Measurements from ENCODE around the gene ANXA10.
"Not testable (repeated sequence)": the region's sequence is repeated elsewhere in the genome, so short reads cannot be mapped to it uniquely, and the experiment has no call there.

ANXA10 gene

GRCh38 chr4:168119100-168119499 is 26.8 kb downstream of the ANXA10 start:
- no peak for DNase-seq

- DNase-seq = no peak
Measured at GRCh38 chr4:168119890-168120289, 27.6 kb downstream of the ANXA10 start.

DNA sequence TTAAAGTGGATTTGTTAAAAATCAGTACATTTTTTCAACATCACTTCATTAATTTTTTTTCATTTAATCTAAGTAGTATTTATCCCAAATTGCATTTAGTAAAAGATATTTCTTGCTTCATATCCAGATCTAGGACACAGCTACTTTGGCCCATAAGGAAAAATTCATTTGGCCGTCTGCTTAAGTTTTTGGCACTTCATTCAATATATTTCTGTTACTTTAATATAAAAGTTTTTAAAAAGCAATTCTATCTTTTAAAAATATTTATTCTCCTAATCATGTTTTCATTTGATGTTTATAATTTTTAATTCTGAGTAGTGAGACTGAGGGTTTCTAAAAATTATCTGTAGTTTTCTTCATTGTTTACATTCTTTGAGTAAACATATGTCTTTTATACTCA is 28.5 kb downstream of the ANXA10 start:
- DNase-seq = no peak

- no peak for DNase-seq
Measured at GRCh38 chr4:168124008-168124641, 31.8 kb downstream of the ANXA10 start.

DNA sequence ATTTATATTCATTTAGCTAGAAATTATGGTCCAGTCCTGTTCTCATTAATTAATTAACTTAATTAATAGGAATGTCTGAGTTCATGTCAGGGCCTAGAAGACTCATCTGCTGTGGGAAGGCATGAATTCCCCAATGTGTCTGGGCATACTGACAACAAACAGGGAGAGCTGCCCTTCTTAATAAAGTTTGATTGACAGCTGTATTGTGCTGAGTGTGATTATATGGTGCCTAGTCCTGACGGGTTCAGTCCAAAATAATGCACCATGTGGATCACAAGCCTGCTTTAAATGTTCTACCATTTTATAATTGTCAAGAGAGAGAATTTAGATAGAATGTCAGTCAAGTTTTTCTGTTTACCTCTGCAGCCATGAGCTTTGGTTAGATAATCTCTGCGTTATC is 34.6 kb downstream of the ANXA10 start:
- no peak for DNase-seq

DNA sequence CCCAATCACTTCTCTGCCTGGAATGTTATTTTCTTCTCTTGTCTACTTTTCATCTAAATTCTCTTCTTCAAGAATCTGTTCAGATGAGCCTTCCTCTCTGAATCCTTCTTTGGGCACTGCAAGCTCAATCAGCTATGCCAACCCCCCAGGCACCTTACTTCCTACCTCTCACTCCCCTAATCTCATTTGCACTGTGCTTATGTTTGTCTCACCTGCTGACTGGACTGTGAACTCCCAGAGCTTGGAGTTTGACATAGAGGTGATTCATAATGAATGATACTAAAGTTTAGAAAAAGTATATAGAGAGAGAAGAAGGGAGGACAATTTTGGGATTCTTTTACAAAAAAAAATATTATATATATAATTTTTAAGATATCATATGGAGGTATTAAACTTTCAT is 36.3 kb downstream of the ANXA10 start:
- DNase-seq = no peak

- no peak for DNase-seq
Measured at GRCh38 chr4:168129046-168129772, 36.9 kb downstream of the ANXA10 start.

DNA sequence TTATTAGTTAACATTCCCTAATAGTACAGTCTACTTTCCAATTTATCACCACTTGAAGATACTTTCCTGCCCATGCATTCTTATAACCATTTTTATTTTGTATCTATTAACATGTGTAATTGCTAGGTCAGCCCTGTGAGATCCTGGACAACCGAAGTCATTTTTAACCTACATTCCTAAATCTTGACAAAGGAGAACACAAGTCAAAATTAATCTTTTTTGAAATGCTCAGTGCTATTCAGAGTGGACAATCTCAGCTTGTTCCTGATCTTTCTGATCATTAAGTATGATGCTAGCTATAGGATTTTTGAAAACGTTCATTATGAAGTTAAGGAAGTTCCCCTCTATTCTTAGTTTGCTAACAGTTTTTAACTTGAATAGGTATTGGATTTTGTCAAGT is 37.5 kb downstream of the ANXA10 start:
- no peak for DNase-seq

GRCh38 chr4:168131196-168131595 is 38.9 kb downstream of the ANXA10 start:
- no peak for DNase-seq

DNA sequence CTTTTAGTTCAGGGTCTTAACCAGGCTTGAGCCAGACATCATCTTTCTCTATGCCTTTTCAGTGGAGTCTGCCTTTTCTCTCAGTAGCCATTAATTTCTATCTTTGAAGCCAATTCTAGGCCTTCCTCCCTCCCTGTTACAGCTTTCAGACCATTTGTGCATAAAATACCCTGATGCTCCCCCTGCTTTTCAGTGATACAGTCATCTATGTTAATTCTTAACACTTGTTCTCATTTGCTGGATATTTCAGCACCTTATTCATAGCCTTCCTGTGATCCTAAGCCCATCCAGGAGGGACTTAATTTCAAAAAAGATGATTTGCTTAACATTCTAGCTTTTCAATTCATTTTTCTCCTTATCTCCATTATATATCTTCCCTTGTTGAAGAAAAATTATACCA is 42.3 kb downstream of the ANXA10 start:
- no peak for DNase-seq

DNA sequence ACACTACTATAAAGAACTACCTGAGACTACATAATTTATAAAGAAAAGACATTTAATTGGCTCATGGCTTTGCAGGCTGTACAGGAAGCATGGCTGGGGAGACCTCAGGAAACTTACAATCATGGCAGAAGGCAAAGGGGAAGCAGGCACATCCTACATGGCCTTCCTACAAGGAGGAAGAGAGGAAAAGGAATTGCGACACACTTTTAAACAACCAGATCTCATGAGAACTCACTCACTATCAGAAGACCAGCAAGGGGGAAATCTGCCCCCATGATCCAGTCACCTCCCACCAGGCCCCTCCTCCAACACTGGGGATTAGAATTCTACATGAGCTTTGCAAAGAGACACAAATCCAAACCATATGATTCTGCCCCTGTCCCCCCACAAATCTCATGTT is 43.5 kb downstream of the ANXA10 start:
- not testable (repeated sequence) for DNase-seq

GRCh38 chr4:168137695-168138094 is 45.4 kb downstream of the ANXA10 start:
- not testable (repeated sequence) for DNase-seq

DNA sequence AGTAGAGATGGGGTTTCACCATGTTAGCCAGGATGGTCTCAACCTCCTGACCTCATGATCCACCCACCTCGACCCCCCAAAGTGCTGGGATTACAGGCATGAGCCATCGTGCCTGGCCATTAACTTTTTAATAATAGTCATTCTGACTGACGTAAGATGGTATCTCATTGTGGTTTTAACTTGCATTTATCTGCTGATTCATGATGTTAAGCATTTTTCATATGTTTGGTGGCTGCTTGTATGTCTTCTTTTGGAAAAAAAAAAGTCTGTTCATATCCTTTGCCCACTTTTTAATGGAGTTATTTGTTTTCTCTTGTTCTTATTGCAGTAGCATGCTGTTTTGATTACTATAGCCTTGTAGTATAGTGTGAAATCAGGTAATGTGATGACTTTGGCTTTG is 45.8 kb downstream of the ANXA10 start:
- DNase-seq = no peak

DNA sequence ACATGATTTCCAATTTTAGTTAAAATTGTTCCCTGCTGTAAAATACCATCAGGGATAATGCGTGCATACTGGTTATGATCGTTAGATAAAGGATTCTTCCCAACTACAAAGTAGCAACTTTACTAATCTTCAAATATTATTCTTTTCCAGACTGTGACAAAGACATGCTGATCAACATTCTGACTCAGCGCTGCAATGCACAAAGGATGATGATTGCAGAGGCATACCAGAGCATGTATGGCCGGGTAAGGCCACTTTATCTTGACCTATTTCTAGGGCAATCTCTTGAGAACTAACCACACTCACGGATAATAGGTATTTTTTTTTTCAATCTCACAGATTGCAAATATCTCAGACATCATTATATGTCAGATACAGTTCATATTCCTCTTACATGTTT is 47.0 kb downstream of the ANXA10 start:
- no peak for DNase-seq

DNA sequence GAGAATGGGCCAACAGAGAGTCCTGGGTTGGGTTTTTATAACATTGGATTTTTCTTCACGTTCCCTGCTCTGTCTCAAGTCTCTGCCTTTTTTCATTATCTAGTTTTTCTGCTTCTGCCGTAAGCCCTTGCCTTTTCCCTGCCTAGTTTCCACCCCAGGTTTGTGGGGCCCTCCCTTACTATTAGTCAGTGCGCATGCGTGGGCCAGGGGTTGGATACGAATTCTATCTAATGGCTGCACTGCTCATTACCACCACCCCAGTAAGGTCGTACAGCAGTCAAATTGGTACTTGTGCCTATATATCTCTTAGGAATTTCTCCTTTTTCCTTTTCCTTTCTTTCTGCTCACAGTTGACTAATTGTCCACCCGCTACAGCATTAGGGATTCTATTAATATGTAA is 49.4 kb downstream of the ANXA10 start:
- DNase-seq = no peak

DNA sequence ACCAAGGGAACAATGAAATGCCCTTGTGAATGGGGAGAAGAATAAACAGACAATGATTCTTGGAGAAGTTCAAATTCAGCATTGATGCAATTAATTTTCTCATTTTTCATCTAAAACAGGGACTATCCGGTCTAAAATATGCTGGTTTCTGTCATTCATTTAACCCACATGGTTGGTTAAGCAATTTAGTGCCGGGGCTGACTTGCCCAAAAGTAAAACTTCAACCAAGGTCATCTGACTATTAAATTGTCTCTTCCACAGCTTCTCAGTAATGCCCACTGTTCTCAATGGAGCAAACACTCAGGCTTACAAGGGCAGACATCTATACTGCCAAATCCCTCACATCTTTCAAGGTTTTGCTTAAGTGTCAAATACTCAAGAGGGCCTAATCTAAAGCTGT is 51.3 kb downstream of the ANXA10 start:
- no peak for DNase-seq

- no peak for DNase-seq
Measured at GRCh38 chr4:168150420-168151050, 58.2 kb downstream of the ANXA10 start.

DNA sequence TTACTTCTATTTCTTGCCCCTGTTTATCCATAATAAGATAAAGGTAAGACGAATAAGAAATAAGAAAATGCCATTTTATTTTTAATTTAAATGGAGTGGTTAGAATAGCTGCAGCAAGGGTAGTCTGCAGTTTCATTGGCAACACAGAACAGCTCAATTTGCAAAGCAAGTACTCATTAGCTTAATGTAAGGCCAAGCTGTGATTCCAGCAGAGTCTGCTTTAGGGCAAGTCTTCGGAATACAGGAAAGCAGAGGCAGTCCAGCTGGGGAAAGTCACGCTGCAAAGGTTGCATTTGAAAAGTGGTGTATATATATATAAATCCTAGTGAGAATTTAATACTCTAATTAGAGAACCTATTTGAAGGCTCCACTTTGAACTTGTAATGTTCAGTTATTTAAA is 59.0 kb downstream of the ANXA10 start:
- no peak for DNase-seq

- DNase-seq = no peak
Measured at GRCh38 chr4:168152837-168153500, 60.6 kb downstream of the ANXA10 start.

DNA sequence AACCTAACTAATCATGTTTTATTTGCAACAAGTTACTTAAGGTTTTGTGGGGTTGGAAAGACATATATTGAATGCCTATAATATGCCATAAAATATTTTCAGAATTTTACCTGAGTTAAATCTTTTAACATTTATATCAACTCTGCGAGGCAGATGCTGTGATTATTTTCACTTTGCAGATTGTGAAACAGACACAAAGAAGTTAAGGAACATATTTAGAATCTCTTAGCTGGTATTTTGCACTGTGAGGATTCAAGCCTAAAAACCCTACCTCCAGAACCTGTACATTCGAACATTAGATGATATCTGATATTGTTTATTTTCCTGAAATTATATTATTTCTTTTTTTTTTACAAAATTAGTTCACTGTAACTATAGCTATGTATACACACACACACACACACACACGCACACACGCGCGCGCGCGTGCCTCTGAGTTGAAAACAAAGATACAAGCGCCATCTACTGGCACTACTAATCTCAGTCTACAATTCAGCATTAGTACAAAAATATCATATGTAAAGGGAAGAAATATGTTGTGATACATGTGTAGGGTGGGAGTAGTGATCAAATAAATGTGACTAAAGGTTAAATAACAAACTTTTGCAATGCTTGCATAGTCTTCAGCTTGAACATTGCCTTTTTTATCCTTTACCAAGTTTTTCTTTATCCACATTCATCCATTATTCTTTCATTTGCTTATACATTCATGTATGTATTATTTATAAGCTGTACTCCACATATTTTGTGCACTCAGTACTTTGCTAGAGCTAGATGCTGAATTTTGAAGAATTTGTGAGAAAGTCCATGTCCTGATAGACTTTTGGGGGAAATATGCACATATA is 61.5 kb downstream of the ANXA10 start:
- DNase-seq = peak; percentile 62

DNA sequence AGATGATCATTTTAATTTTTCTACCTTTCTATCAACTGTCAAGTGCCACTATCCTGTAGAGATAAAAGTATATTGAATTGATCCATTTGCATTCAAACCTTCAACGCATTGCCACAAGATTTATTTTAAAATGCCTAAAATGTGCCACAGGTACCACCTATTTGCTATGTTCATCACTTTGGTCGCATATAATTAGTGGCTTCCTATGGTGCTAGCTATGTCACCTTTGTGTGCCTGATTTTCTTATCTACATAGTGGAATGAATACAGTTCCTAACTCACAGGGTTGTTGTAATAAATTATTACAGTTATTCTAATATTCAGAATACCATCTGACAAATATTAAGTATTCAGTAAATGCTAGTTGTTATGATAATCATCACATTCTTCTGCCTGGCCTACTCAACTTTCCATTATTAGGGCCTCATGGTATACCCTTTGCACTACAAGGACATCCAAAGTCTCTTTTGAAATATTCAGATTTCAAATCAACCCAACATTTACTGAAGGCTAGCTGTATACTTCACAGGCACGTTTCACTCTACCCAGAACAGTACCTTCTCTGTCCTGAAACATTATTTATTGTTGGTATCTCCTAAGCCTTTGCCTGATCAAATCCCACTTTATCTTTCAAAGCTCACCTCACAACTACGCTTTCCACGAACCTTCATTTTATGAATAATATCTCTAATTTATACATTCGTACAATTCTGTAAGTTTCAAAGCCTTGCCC is 62.4 kb downstream of the ANXA10 start:
- no peak for DNase-seq

DNA sequence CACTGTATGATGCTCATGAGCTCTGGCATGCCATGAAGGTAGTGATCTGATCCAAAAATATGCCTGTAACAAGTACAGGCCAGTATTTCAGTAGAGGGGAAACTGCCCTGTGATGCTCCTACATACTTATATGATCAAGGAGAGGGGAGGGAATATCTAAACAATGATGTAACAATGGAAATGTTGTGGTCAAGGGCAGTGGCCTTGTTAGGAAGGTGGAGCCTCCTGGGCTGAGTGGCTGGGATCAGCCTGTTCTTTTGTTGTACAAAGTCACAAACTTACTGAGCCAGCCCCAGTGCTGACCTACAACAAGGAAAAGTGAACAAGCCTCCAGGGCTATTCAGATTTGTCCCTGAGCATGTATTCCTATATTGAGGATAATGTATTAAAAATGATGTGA is 70.3 kb downstream of the ANXA10 start:
- DNase-seq = no peak

Measured in stimulated activated CD4-positive, alpha-beta T cell treated with anti-CD3 and anti-CD28 coated beads, Interleukin-4, amount 100 ng/mL, for 24 hours (primary cell).